HG03064 (cell line): ENCODE measurements around the gene TOM1L2.
A peak's percentile ranks its signal among the peaks of the same experiment; 100 is the strongest.
"Not testable (repeated sequence)": the region's sequence is repeated elsewhere in the genome, so short reads cannot be mapped to it uniquely, and the experiment has no call there.

Experiments
- ATAC-seq: cut with Tn5 transposase; IDR thresholded peaks from one replicate; pipeline ENCODE4 v1.9.1; 2021; ENCODE audit warnings: low read depth; ENCODE audit not compliant: unreplicated experiment

Gene TOM1L2

GRCh38 chr17:17971431-17972125, 622 bp downstream of the TOM1L2 start:
- ATAC-seq, result no peak

GRCh38 chr17:17970699-17971430, 1.3 kb downstream of the TOM1L2 start:
- ATAC-seq, result no peak

GRCh38 chr17:17966399-17966798, 5.8 kb downstream of the TOM1L2 start:
- ATAC-seq, result no peak

- no peak for ATAC-seq
Observed at GRCh38 chr17:17965152-17965721, 7.0 kb downstream of the TOM1L2 start.

- no peak for ATAC-seq
Observed at GRCh38 chr17:17964710-17965109, 7.5 kb downstream of the TOM1L2 start.

- ATAC-seq, result no peak
Observed at GRCh38 chr17:17963694-17964436, 8.3 kb downstream of the TOM1L2 start.

GRCh38 chr17:17963066-17963465, 9.1 kb downstream of the TOM1L2 start:
- no peak for ATAC-seq

- ATAC-seq, result no peak
Observed at GRCh38 chr17:17960500-17961030, 11.6 kb downstream of the TOM1L2 start.

- peak; percentile 55 for ATAC-seq
Observed at GRCh38 chr17:17959520-17960361, 12.5 kb downstream of the TOM1L2 start.

- ATAC-seq, result no peak
Observed at GRCh38 chr17:17958982-17959381, 13.2 kb downstream of the TOM1L2 start.

- no peak for ATAC-seq
Observed at GRCh38 chr17:17957584-17957916, 14.7 kb downstream of the TOM1L2 start.

- ATAC-seq, result not testable (repeated sequence)
Observed at GRCh38 chr17:17955790-17956341, 16.3 kb downstream of the TOM1L2 start.

GRCh38 chr17:17954079-17954478, 18.1 kb downstream of the TOM1L2 start:
- no peak for ATAC-seq

GRCh38 chr17:17952691-17953090, 19.5 kb downstream of the TOM1L2 start:
- no peak for ATAC-seq

GRCh38 chr17:17951524-17951923, 20.7 kb downstream of the TOM1L2 start:
- ATAC-seq, result no peak

GRCh38 chr17:17950806-17951205, 21.4 kb downstream of the TOM1L2 start:
- ATAC-seq, result no peak

GRCh38 chr17:17950347-17950746, 21.9 kb downstream of the TOM1L2 start:
- no peak for ATAC-seq

GRCh38 chr17:17947966-17948365, 24.2 kb downstream of the TOM1L2 start:
- no peak for ATAC-seq

- no peak for ATAC-seq
Observed at GRCh38 chr17:17947309-17947708, 24.9 kb downstream of the TOM1L2 start.

- ATAC-seq, result no peak
Observed at GRCh38 chr17:17946093-17946492, 26.1 kb downstream of the TOM1L2 start.
